Cardiac fibroblast (primary cell): ENCODE data around the gene CYB5B.

Experiments
- DNase-seq, 2 donors: peaks; one replicate each; pipeline versions ENCODE4 v3.0.0 to v3.0.0-alpha.2; 2010; ENCODE audit warnings: low read depth in 2 of 2
- H3K4me3 ChIP-seq, 2 donors: replicated peaks in 1 of 2; 1 replicate in 1 of 2; 2 replicates in 1 of 2; pipeline ENCODE4 v1.5.1; 2011; ENCODE audit warnings: low read depth in 2 of 2, low read length in 2 of 2, mild to moderate bottlenecking in 2 of 2, moderate library complexity in 1 of 2
- CTCF ChIP-seq: IDR thresholded peaks from one replicate; pipeline ENCODE4 v1.5.1; 2011; ENCODE audit warnings: low read depth, mild to moderate bottlenecking, low read length, inconsistent platforms

The CYB5B gene

GRCh38 chr16:69483611-69484010, 59.2 kb downstream of the CYB5B start:
- no peak for TF ChIP-seq CTCF
- DNase-seq, result no peak
- H3K4me3 ChIP-seq, result no peak overlapping the region

- DNase-seq, result no peak
- no peak overlapping the region for H3K4me3 ChIP-seq
- TF ChIP-seq CTCF, result no peak
Measured at GRCh38 chr16:69485361-69485760, 60.9 kb downstream of the CYB5B start.

- H3K4me3 ChIP-seq, result no peak overlapping the region
- TF ChIP-seq CTCF, result no peak
- no peak for DNase-seq
Measured at GRCh38 chr16:69485816-69486215, 61.4 kb downstream of the CYB5B start.

- no peak for TF ChIP-seq CTCF
- no peak overlapping the region for H3K4me3 ChIP-seq
- no peak for DNase-seq
Measured at GRCh38 chr16:69486272-69486671, 61.9 kb downstream of the CYB5B start.

- no peak for DNase-seq
- no peak overlapping the region for H3K4me3 ChIP-seq
- no peak for TF ChIP-seq CTCF
Measured at GRCh38 chr16:69486724-69487123, 62.3 kb downstream of the CYB5B start.

- no peak overlapping the region for H3K4me3 ChIP-seq
- no peak for TF ChIP-seq CTCF
- peak in 1 of 2 donors; percentile 13 for DNase-seq
Measured at GRCh38 chr16:69490707-69491324, 66.4 kb downstream of the CYB5B start.

- peak; percentile 21 to 45 for DNase-seq
- peak; percentile 38 for TF ChIP-seq CTCF
- H3K4me3 ChIP-seq, result no peak overlapping the region
Measured at GRCh38 chr16:69494991-69495392, 70.6 kb downstream of the CYB5B start.
